Fibroblast of lung (primary cell): ENCODE results near the gene UFL1. TPM values are rescaled to one million over a fixed set of nuclear protein-coding genes. Genes with fewer than 3 reads are reported as not detected.

Experiments
- DNase-seq, 2 donors: peaks; one replicate each; pipeline versions ENCODE4 v3.0.0 to v3.0.0-alpha.2; 2010; ENCODE audit warnings: low read depth in 2 of 2
- H2AFZ ChIP-seq: 2 replicates; pipeline ENCODE4 v1.5.1; 2012; ENCODE audit warnings: low read length, control low read depth, inconsistent platforms
- H3K27ac ChIP-seq: 2 replicates; pipeline ENCODE4 v1.5.1; 2011; ENCODE audit warnings: low read length, control low read depth; ENCODE audit not compliant: insufficient read depth
- H3K27me3 ChIP-seq: 2 replicates; pipeline ENCODE4 v1.5.1; 2011; ENCODE audit warnings: mild to moderate bottlenecking, low read length; ENCODE audit not compliant: control insufficient read depth, insufficient read depth
- H3K36me3 ChIP-seq: 2 replicates; pipeline ENCODE4 v1.5.1; 2011; ENCODE audit warnings: low read length; ENCODE audit not compliant: control insufficient read depth, insufficient read depth
- H3K4me1 ChIP-seq: 2 replicates; pipeline ENCODE4 v1.5.1; 2011; ENCODE audit warnings: low read length; ENCODE audit not compliant: control insufficient read depth, insufficient read depth; ENCODE audit errors: extremely low read depth
- H3K4me2 ChIP-seq: 2 replicates; pipeline ENCODE4 v1.5.1; 2011; ENCODE audit warnings: low read length, control low read depth; ENCODE audit not compliant: insufficient read depth; ENCODE audit errors: extremely low read depth
- H3K4me3 ChIP-seq, 4 experiments: fragments of 200-600 bp in 1 of 4; sonication (generic) in 1 of 4; replicated peaks in 1 of 4; 2 replicates each; pipeline ENCODE4 v1.5.1; 2011 to 2016; ENCODE audit warnings: low read length in 4 of 4, low read depth in 3 of 4, mild to moderate bottlenecking in 3 of 4, control low read depth in 2 of 4, inconsistent platforms in 1 of 4, mixed read lengths in 1 of 4; ENCODE audit not compliant: insufficient read depth in 1 of 4; ENCODE audit errors: control extremely low read depth in 1 of 4
- H3K79me2 ChIP-seq: 2 replicates; pipeline ENCODE4 v1.5.1; 2012; ENCODE audit warnings: mild to moderate bottlenecking, low read length, inconsistent platforms; ENCODE audit not compliant: control insufficient read depth, insufficient read depth
- H3K9ac ChIP-seq: 2 replicates; pipeline ENCODE4 v1.5.1; 2011; ENCODE audit warnings: mild to moderate bottlenecking, low read length, control low read depth; ENCODE audit not compliant: insufficient read depth
- H3K9me3 ChIP-seq: 2 replicates; pipeline ENCODE4 v1.5.1; 2012; ENCODE audit warnings: low read depth, low read length; ENCODE audit not compliant: control insufficient read depth, insufficient read depth
- H4K20me1 ChIP-seq: 2 replicates; pipeline ENCODE4 v1.5.1; 2011; ENCODE audit warnings: low read length; ENCODE audit not compliant: control insufficient read depth, insufficient read depth; ENCODE audit errors: extremely low read depth
- CTCF ChIP-seq, 2 donors: IDR thresholded peaks in 1 of 2; conservative IDR thresholded peaks in 1 of 2; 1 replicate in 1 of 2; 2 replicates in 1 of 2; pipeline ENCODE4 v1.5.1; 2011 to 2012; ENCODE audit warnings: low read length in 2 of 2, control low read depth in 1 of 2, inconsistent platforms in 1 of 2, low read depth in 1 of 2, mild to moderate bottlenecking in 1 of 2
- EZH2 ChIP-seq: IDR thresholded peaks from 2 replicates; pipeline ENCODE4 v1.5.1; 2012; ENCODE audit warnings: low read length, control low read depth, mild to moderate bottlenecking; ENCODE audit errors: missing control alignments
- polyA plus RNA-seq, 2 donors: library from polyadenylated mRNA; depleted of rRNA in 1 of 2; stranded (reverse) in 1 of 2; unstranded in 1 of 2; fragments of >200 nt; gene quantifications; 2 replicates each; pipeline ENCODE4 v1.2.1, GENCODE V29; 2011 to 2012; ENCODE audit warnings: missing spikeins in 1 of 2
- total RNA-seq: library from RNA; depleted of rRNA; stranded (reverse); fragments of >200 nt; gene quantifications from 2 replicates; pipeline ENCODE4 v1.2.1, GENCODE V29; 2014

Gene UFL1
- total and polyA plus RNA-seq, 2 donors (not counting 1 experiment from before 2014, with no cell fraction given): 14.9 to 35.2 TPM

GRCh38 chr6:96582021-96582420, 60.4 kb downstream of the UFL1 start:
- no peaks in the 10 kb centered on the region for H4K20me1 ChIP-seq
- no peak overlapping the region for H3K9ac ChIP-seq
- no peaks in the 10 kb centered on the region for H3K36me3 ChIP-seq
- H3K79me2 ChIP-seq: no peaks in the 10 kb centered on the region
- H3K4me1 ChIP-seq: no peaks in the 10 kb centered on the region
- H3K27ac ChIP-seq: no peak overlapping the region
- no peak for TF ChIP-seq CTCF (conservative IDR thresholded peaks at IDR 0.05 in 1 of 2, IDR thresholded peaks at IDR 0.05 in 1 of 2; ENCODE audit: low read depth in 1 of 2, low read length in 2 of 2)
- TF ChIP-seq EZH2: no peak
- no peak overlapping the region for H2AFZ ChIP-seq
- no peaks in the 10 kb centered on the region for H3K9me3 ChIP-seq
- DNase-seq: no peak
- no peak overlapping the region for H3K4me2 ChIP-seq
- no peaks in the 10 kb centered on the region for H3K27me3 ChIP-seq
- H3K4me3 ChIP-seq: no peak overlapping the region

DNA sequence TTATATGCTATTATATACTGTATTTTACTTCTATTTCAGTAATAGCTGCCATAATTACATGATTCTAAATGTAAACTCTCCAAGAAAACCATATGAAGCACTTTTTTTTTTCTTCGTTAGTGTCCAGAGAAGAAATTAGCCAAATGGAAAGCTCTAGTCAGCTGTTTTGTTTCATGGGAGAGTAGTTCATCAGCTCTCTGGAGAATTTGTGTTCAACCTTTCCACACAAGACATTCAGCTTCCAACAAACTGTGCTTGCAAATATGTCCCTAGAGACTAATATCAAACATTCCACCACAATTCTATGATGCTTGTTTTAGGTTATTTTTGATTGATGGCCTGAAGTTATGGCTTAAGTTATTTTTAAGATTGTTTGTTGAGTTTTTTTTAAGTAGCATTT, 60.8 kb downstream of the UFL1 start:
- TF ChIP-seq CTCF (conservative IDR thresholded peaks at IDR 0.05 in 1 of 2, IDR thresholded peaks at IDR 0.05 in 1 of 2; ENCODE audit: low read depth in 1 of 2, low read length in 2 of 2) (no peak), EZH2 (no peak)
- Histone ChIP-seq H3K4me3 (no peak overlapping the region), H2AFZ (no peak overlapping the region), H3K9ac (no peak overlapping the region), H3K27me3 (no peaks in the 10 kb centered on the region), H3K4me1 (no peaks in the 10 kb centered on the region), H3K79me2 (no peaks in the 10 kb centered on the region), H4K20me1 (no peaks in the 10 kb centered on the region), H3K4me2 (no peak overlapping the region), H3K9me3 (no peaks in the 10 kb centered on the region), H3K36me3 (no peaks in the 10 kb centered on the region), H3K27ac (no peak overlapping the region)
- no peak for DNase-seq

- H3K9me3 ChIP-seq: no peaks in the 10 kb centered on the region
- no peaks in the 10 kb centered on the region for H3K4me1 ChIP-seq
- no peak overlapping the region for H3K4me2 ChIP-seq
- TF ChIP-seq EZH2 (no peak), CTCF (conservative IDR thresholded peaks at IDR 0.05 in 1 of 2, IDR thresholded peaks at IDR 0.05 in 1 of 2; ENCODE audit: low read depth in 1 of 2, low read length in 2 of 2) (no peak)
- no peak overlapping the region for H3K9ac ChIP-seq
- H3K4me3 ChIP-seq: no peak overlapping the region
- no peaks in the 10 kb centered on the region for H3K27me3 ChIP-seq
- H2AFZ ChIP-seq: no peak overlapping the region
- no peaks in the 10 kb centered on the region for H3K79me2 ChIP-seq
- H3K27ac ChIP-seq: no peak overlapping the region
- no peaks in the 10 kb centered on the region for H4K20me1 ChIP-seq
- no peak for DNase-seq
- no peaks in the 10 kb centered on the region for H3K36me3 ChIP-seq
Measured at GRCh38 chr6:96604420-96604819, 82.8 kb downstream of the UFL1 start.

Other genes starting within 250 kb of the UFL1 start
- gene FHL5, start 41.3 kb downstream of the UFL1 start, total RNA-seq: not detected in 2 replicates
- gene FHL5, start 41.3 kb downstream of the UFL1 start, polyA plus RNA-seq: 0.03 TPM in 1 of 2 replicates, not detected in the other